ENCODE results near the gene SMLR1. TPM values are rescaled to one million over a fixed set of nuclear protein-coding genes. Genes with fewer than 3 reads are reported as not detected.

The SMLR1 gene
- total RNA-seq, 1 experiment from 2014 or later, result not detected

DNA sequence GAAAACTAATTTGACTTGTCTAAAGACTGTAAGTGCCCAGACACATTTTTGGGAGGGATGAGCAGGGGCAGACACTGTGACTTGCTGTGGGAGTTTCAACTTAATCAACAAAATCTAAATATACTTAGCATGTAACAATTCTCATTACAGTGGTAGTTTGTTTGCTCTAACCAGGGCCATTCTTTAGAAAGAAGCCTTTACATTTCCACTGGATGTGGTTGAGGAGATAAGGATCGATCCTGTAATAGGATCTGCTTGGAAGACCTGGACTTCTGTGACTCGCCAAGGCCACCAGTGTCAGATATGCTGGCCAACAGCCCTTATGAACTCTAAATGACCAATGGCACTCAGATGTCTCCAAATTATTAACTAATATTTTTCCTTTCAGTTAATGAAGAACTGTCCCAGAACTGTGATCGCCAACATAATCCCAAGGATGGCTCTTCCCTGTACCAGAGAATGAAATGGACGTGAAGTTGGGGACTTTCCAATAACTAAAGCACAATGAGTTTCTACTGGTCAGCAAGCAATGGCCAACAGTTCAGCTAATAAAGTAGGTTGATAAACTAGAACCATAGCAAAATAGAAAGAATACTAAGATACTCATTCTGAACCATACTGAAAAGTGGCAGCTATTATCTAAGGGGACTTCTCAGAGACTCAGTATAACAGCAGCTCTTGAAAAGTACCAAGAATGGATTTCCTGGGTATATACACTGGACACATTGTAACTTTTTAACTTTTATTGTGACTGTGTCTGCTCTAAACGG lies 7.5 kb downstream of the SMLR1 start:
- Histone ChIP-seq H3K27ac (ENCODE audit: low read depth, low read length) (no peak overlapping the region), H3K9me2 (ENCODE audit: insufficient read depth) (no peaks in the 10 kb centered on the region), H3K4me3 (replicated peaks in 1 of 2; ENCODE audit: low read depth in 1 of 2, low read length in 2 of 2) (no peak overlapping the region), H4K20me1 (ENCODE audit: insufficient read depth) (no peaks in the 10 kb centered on the region), H3K9me3 (ENCODE audit: control insufficient read depth in 1 of 2, insufficient read depth in 1 of 2, low read depth in 1 of 2, low read length in 2 of 2) (no peaks in the 10 kb centered on the region), H2AFZ (ENCODE audit: low read depth, low read length, poor library complexity, severe bottlenecking) (no peak overlapping the region), H3K4me1 (ENCODE audit: control insufficient read depth in 1 of 2, insufficient read depth in 2 of 2, low read length in 2 of 2) (no peaks in the 10 kb centered on the region), H3K9ac (ENCODE audit: low read length) (no peak overlapping the region), H3K79me2 (ENCODE audit: insufficient read depth, low read length) (no peaks in the 10 kb centered on the region), H3K36me3 (ENCODE audit: control insufficient read depth in 1 of 2, insufficient read depth in 2 of 2, low read length in 2 of 2) (no peaks in the 10 kb centered on the region), H3K27me3 (ENCODE audit: insufficient read depth, low read length) (no peaks in the 10 kb centered on the region), H3K4me2 (ENCODE audit: low read length) (no peak overlapping the region)
- ChIA-PET RAD21 (ENCODE audit: low non-redundant PET in 1 of 2, low total read pairs in 2 of 2, uncharacterized antibody in 2 of 2, unreplicated experiment in 2 of 2) (no interaction called here), CTCF (no interaction called here), POLR2A (no interaction called here)
- intact Hi-C loops (cut with micrococcal nuclease), result no loop called here
- TF ChIP-seq EZH2phosphoT487 (IDR thresholded peaks at IDR 0.05; ENCODE audit: borderline replicate concordance), result no peak
- TF ChIP-seq, protein P1, sequence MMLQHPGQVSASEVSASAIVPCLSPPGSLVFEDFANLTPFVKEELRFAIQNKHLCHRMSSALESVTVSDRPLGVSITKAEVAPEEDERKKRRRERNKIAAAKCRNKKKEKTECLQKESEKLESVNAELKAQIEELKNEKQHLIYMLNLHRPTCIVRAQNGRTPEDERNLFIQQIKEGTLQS (IDR thresholded peaks at IDR 0.05), result no peak
- no peak for TF ChIP-seq TCF7L2 (IDR thresholded peaks at IDR 0.05; ENCODE audit: borderline replicate concordance, extremely low read depth, insufficient read depth, insufficient read length)
- no peak for TF ChIP-seq JUND (IDR thresholded peaks at IDR 0.05)
- no peak for DNase-seq (ENCODE audit: low read depth, low spot score)
- no TSS peak for BruUV-seq (replicated peaks)
- no peak for ATAC-seq

GRCh38 chr6:130836055-130836640 lies 8.9 kb downstream of the SMLR1 start:
- Histone ChIP-seq H3K9me3 (ENCODE audit: control insufficient read depth in 1 of 2, insufficient read depth in 1 of 2, low read depth in 1 of 2, low read length in 2 of 2) (no peaks in the 10 kb centered on the region), H4K20me1 (ENCODE audit: insufficient read depth) (no peaks in the 10 kb centered on the region), H3K79me2 (ENCODE audit: insufficient read depth, low read length) (no peaks in the 10 kb centered on the region), H3K9ac (ENCODE audit: low read length) (no peak overlapping the region), H3K9me2 (ENCODE audit: insufficient read depth) (no peaks in the 10 kb centered on the region), H2AFZ (ENCODE audit: low read depth, low read length, poor library complexity, severe bottlenecking) (no peak overlapping the region), H3K4me1 (ENCODE audit: control insufficient read depth in 1 of 2, insufficient read depth in 2 of 2, low read length in 2 of 2) (no peaks in the 10 kb centered on the region), H3K27me3 (ENCODE audit: insufficient read depth, low read length) (no peaks in the 10 kb centered on the region), H3K4me3 (replicated peaks in 1 of 2; ENCODE audit: low read depth in 1 of 2, low read length in 2 of 2) (no peak overlapping the region), H3K27ac (ENCODE audit: low read depth, low read length) (no peak overlapping the region), H3K36me3 (ENCODE audit: control insufficient read depth in 1 of 2, insufficient read depth in 2 of 2, low read length in 2 of 2) (no peaks in the 10 kb centered on the region), H3K4me2 (ENCODE audit: low read length) (no peak overlapping the region)
- intact Hi-C loops (cut with micrococcal nuclease), result no loop called here
- no peak for ATAC-seq
- ChIA-PET POLR2A (no interaction called here), CTCF (no interaction called here), RAD21 (ENCODE audit: low non-redundant PET in 1 of 2, low total read pairs in 2 of 2, uncharacterized antibody in 2 of 2, unreplicated experiment in 2 of 2) (no interaction called here)
- no TSS peak for BruUV-seq (replicated peaks)
- DNase-seq (ENCODE audit: low read depth, low spot score), result no peak
- TF ChIP-seq CBX3 (IDR thresholded peaks at IDR 0.05; ENCODE audit: low read depth) (no peak), ZFX (IDR thresholded peaks at IDR 0.05) (no peak), TCF7L2 (IDR thresholded peaks at IDR 0.05; ENCODE audit: borderline replicate concordance, extremely low read depth, insufficient read depth, insufficient read length) (no peak), CEBPB (IDR thresholded peaks at IDR 0.05; ENCODE audit: low read depth) (no peak), ELF1 (IDR thresholded peaks at IDR 0.05; ENCODE audit: borderline replicate concordance, low read depth) (no peak), REST (IDR thresholded peaks at IDR 0.05; ENCODE audit: low read depth) (no peak), RAD21 (IDR thresholded peaks at IDR 0.05; ENCODE audit: low read depth) (no peak), JUND (IDR thresholded peaks at IDR 0.05) (no peak), POLR2A (IDR thresholded peaks at IDR 0.05; ENCODE audit: borderline replicate concordance, extremely low read depth, insufficient read depth, insufficient read length) (no peak), YY1 (IDR thresholded peaks at IDR 0.05; ENCODE audit: extremely low read depth, insufficient replicate concordance, low read depth, low read length) (no peak)
- TF ChIP-seq, protein P2, sequence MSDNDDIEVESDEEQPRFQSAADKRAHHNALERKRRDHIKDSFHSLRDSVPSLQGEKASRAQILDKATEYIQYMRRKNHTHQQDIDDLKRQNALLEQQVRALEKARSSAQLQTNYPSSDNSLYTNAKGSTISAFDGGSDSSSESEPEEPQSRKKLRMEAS (IDR thresholded peaks at IDR 0.05), result no peak
- TF ChIP-seq, protein P3, sequence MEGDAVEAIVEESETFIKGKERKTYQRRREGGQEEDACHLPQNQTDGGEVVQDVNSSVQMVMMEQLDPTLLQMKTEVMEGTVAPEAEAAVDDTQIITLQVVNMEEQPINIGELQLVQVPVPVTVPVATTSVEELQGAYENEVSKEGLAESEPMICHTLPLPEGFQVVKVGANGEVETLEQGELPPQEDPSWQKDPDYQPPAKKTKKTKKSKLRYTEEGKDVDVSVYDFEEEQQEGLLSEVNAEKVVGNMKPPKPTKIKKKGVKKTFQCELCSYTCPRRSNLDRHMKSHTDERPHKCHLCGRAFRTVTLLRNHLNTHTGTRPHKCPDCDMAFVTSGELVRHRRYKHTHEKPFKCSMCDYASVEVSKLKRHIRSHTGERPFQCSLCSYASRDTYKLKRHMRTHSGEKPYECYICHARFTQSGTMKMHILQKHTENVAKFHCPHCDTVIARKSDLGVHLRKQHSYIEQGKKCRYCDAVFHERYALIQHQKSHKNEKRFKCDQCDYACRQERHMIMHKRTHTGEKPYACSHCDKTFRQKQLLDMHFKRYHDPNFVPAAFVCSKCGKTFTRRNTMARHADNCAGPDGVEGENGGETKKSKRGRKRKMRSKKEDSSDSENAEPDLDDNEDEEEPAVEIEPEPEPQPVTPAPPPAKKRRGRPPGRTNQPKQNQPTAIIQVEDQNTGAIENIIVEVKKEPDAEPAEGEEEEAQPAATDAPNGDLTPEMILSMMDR (IDR thresholded peaks at IDR 0.05 in 2 of 3, conservative IDR thresholded peaks at IDR 0.05 in 1 of 3; ENCODE audit: borderline replicate concordance in 1 of 3, insufficient read depth in 1 of 3, low read depth in 2 of 3, low read length in 2 of 3), result no peak

Measured in HCT116 (cell line).